Non-pigmented ciliary epithelial cell (primary cell): ENCODE measurements around the gene ADAP1.

Experiments used
- DNase-seq: peaks from one replicate; pipeline ENCODE4 v3.0.0-alpha.2; 2010; ENCODE audit warnings: low read depth

The ADAP1 gene

DNA sequence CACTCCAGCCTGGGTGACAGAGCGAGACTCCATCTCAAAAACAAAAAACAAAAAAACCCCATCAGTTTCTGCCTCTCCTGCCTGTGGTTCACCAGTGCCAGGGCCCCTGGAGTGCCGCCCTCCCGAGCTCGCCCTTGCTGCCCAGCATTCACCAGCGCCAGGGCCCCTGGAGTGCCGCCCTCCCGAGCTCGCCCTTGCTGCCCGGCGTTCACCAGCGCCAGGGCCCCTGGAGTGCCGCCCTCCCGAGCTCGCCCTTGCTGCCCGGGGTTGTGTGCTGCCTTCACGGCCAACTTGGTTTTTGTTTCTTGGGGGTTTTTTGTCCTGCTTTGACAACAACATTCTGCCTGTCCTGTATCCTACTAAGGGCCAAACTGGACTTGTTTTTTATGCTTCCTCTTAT is 91.4 kb downstream of the ADAP1 start:
- no peak for DNase-seq

DNA sequence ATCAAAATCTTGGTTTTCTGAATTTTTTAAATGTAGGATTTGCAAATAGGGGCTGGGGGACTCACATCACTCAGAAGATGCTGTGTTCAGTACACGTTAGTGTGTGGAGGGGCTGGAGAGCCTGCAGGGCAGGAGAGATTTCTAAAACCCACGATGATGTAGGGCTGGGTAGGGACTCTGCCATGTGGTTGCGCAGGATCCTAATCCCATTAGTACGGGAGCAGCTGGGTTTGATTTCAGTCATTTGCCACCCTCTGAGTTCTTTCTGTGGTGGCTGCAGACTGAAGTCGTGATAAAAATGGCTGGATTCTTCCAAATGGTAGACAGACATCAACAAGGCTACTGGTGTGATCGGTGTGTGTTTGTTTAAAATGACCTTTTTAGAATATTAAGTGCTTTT is 92.3 kb downstream of the ADAP1 start:
- DNase-seq, result no peak

DNA sequence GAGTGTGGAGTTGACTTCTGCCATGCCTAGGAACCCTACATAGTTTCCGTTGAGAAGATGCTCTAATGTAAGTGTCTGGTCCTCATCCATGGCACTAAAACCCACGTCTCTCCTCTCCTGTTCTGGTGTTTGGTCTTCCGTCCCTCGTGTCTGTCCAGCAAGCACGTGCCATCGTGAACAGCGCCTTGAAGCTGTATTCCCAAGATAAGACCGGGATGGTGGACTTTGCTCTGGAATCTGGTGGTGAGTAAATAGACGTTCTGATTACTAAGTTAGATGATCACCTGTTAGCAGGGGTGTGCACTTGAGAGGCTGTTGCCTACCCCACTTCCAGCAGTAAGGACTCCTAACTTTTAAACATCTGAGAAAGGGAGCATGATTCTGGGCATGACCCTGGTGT is 93.3 kb downstream of the ADAP1 start:
- DNase-seq, result no peak

DNA sequence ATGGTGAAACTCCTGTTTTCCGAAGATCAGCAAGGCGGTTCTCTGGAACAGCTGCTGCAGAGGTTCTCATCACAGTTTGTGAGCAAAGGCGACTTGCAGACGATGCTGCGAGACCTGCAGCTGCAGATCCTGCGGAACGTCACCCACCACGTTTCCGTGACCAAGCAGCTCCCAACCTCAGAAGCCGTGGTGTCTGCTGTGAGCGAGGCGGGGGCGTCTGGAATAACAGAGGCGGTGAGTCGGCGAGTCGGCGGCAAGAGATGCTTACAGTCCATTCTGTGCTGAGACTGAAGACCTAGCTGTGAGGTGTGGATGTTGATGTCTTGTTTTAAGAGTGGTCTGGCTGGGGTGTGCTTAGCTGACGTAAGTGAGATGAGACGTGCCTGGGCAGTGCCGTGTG is 94.3 kb downstream of the ADAP1 start:
- no peak for DNase-seq

GRCh38 chr7:859359-860030 is 95.0 kb downstream of the ADAP1 start:
- DNase-seq, result no peak

DNA sequence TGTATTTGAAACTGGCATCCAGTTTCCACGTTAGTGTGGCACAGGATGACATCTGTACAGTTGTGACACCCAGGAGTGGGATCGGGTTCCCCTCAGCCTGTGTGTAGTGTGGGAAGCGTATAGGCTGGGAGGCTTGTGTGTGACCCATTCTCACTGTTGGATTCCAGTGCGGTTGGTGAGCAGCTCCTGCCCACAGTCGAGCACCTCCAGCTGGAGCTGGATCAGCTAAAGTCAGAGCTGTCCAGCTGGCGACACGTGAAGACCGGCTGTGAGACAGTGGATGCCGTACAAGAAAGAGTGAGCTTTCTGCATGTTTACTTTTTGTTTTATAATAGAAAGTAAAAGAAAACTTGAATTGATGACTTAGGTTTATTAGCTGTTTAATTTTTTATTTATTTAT is 96.8 kb downstream of the ADAP1 start:
- no peak for DNase-seq

- DNase-seq, result no peak
Observed at GRCh38 chr7:856444-857095, 97.9 kb downstream of the ADAP1 start.

DNA sequence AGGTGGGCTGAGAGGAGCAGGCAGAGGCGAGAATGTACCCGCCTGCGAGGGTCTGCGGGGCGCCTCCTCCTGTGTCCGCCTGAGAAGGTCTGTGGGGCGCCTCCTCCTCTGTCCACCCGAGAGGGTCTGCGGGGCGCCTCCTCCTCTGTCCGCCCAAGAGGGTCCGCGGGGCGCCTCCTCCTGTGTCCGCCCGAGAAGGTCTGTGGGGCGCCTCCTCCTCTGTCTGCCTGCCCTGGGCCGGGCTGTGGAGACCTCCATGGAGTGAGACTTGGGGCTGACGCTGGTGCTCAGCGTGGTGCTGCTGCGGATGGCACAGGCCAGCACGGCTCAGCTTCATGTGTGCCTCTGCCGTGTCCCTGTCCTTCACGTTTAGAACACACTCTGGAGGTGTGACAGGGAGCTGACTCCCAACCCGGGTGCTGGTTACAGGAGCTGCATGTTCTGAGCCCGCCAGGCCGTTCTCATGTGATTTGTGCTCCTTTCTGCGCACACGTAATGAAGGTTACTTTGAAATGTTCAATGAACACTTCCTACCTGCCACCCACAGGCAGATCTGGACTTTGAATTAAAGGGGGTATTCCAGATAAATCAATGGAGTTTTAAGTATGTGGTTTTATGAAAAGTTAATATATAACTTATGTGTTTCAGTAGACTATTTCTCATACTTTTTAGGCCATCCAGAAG is 98.7 kb downstream of the ADAP1 start:
- no peak for DNase-seq

DNA sequence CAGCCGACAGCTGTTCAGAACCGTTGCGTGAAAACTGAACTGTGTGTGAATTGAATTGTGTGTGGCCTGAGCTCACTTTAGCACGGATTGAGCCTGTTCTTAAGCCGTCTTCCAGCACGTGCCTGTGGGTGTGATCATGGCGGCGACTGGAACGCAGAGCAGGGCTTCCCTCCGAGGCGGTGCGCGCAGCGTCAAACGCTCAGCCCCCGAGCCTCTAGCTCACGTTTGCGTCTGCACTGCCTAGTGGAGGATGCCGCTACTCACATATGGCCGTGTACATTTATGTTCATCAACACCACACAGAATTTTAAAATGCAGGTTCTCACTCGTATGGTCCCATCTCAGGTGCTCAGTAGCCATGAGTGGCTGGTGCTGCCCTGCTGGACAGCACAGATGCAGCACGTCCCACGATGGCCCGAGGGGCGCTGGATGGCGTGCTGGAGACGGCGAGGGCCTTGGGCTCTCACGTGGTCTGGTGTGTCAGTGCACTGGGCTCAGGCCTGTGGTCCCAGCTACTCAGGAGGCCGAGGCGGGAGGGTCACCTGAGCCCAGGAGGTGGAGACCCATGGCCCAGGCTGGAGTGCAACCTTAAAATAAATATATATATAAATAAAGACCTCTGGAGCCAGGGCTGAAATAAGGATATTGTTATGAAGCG is 100.2 kb downstream of the ADAP1 start:
- no peak for DNase-seq

- no peak for DNase-seq
Observed at GRCh38 chr7:853366-854117, 100.9 kb downstream of the ADAP1 start.

GRCh38 chr7:851204-851603 is 103.3 kb downstream of the ADAP1 start:
- no peak for DNase-seq

- DNase-seq, result no peak
Observed at GRCh38 chr7:849781-850180, 104.7 kb downstream of the ADAP1 start.

DNA sequence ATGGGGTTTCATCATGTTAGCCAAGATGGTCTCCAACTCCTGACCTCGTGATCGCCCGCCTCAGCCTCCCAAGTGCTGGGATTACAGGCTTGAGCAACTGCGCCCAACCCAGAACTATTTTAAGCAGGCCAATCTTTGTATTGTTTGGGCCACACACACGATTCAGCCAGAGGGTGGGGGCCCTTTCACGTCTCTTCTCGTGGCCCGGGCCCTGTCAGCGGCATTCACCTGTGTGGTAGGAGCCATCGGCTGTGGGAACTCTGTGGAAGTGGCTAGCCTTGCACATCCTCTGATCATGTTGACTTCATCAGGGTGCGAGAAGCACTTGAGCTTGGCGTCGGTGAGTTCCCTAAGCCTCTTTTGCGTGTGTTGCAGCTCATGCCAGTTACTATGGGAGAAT is 105.3 kb downstream of the ADAP1 start:
- DNase-seq, result no peak
